ENCODE data around the gene LSS. TPM values are rescaled to one million over a fixed set of nuclear protein-coding genes. Genes with fewer than 3 reads are reported as not detected.
"Not testable (repeated sequence)": the region's sequence is repeated elsewhere in the genome, so short reads cannot be mapped to it uniquely, and the experiment has no call there.

Gene LSS
- total RNA-seq, 1 experiment from 2014 or later, result 27.3 TPM

GRCh38 chr21:46180079-46180722 is 48.4 kb downstream of the LSS start:
- Histone ChIP-seq H3K27ac (no peak overlapping the region), H3K4me1 (replicated peaks) (peaks cover 4% of the 10 kb centered on the region; the same call in 1 of the 2 replicates), H3K4me3 (no peak overlapping the region), H3K36me3 (no peaks in the 10 kb centered on the region), H3K9me3 (replicated peaks) (no peaks in the 10 kb centered on the region), H3K27me3 (replicated peaks) (no peaks in the 10 kb centered on the region)
- no peak for DNase-seq (ENCODE audit: low read depth in 1 of 2, low spot score in 2 of 2)

GRCh38 chr21:46179708-46180078 is 48.9 kb downstream of the LSS start:
- H3K36me3 ChIP-seq, result no peaks in the 10 kb centered on the region
- no peak overlapping the region for H3K4me3 ChIP-seq
- no peak overlapping the region for H3K27ac ChIP-seq
- H3K4me1 ChIP-seq (replicated peaks), result peaks cover 4% of the 10 kb centered on the region; the same call in 1 of the 2 replicates
- H3K27me3 ChIP-seq (replicated peaks), result no peaks in the 10 kb centered on the region
- DNase-seq (ENCODE audit: low read depth in 1 of 2, low spot score in 2 of 2), result no peak
- 0 out of 2 replicates have a peak, but pooled peaks cover under 1% of the 10 kb centered on the region for H3K9me3 ChIP-seq (replicated peaks)

DNA sequence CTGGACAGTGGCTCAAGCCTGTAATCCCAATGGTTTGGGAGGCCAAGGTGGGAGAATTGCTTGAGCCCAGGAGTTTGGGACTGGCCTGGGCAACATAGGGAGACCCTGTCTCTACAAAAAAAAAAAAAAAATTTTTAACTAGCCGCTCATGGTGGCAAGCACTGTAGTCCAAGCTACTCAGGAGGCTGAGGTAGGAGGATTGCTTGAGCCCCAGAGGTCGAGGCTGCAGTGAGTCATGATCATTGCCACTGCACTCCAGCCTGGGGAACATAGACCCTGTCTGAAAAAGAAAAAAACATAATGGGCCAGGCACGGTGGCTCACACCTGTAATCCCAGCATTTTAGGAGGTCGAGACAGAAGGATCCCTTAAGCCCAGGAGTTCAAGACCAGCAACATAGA is 49.6 kb downstream of the LSS start:
- H3K4me3 ChIP-seq, result no peak overlapping the region
- H3K9me3 ChIP-seq (replicated peaks), result 0 out of 2 replicates have a peak, but pooled peaks cover 4% of the 10 kb centered on the region
- DNase-seq (ENCODE audit: low read depth in 1 of 2, low spot score in 2 of 2), result no peak
- peaks cover 1% of the 10 kb centered on the region; the same call in 1 of the 2 replicates for H3K4me1 ChIP-seq (replicated peaks)
- H3K36me3 ChIP-seq, result no peaks in the 10 kb centered on the region
- H3K27me3 ChIP-seq (replicated peaks), result no peaks in the 10 kb centered on the region
- no peak overlapping the region for H3K27ac ChIP-seq

DNA sequence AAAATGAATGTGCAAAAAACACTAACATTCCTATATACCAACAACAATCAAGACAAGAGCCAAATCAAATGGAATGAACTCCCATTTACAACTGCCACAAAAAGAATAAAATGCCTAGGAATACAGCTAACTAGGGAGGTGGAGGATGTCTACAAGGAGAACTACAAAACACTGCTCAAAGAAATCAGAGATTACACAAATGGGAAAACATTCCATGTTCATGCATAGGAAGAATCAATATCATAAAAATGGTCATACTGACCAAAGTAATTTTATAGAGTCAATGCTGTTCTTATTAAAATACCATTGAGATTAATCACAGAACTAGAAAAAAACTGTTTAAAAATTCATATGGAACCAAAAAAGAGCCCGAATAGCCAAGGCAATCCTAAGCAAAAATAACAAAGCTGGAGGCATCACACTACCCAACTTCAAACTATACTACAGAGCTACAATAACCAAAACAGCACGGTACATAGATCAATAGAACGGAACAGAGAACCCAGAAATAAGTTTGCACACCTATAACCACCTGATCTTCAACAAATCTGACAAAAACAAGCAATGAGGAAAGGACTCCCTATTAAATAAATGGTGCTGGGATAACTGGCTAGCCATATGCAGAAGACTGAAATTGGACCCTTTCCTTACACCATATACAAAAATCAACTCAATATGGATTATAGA is 52.0 kb downstream of the LSS start:
- H3K4me1 ChIP-seq (replicated peaks); H3K27me3 ChIP-seq (replicated peaks); H3K36me3 ChIP-seq; H3K4me3 ChIP-seq; DNase-seq (ENCODE audit: low read depth in 1 of 2, low spot score in 2 of 2); H3K27ac ChIP-seq: not testable (repeated sequence)
- peaks cover 11% of the 10 kb centered on the region; the same call in 1 of the 2 replicates for H3K9me3 ChIP-seq (replicated peaks)

DNA sequence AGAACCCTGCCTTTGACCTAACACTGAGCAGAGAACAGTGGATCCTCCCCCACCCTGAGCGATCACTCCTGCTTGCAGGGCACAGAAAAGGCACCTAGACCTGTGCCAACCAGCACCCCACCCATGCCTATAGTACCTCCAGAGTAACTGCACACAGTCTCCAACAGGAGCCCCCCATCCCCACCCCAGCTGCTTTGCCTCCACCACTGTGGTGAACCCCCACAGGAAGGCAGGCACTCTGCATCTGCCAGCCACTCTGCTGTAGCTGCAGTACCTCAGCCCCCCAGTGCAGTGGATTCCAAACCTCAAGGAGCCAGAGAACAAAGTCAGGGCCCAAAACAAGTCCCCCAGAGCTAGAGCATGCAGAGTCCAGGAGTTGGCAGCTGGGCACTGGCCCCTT is 55.0 kb downstream of the LSS start:
- peaks cover 11% of the 10 kb centered on the region; the same call in 1 of the 2 replicates for H3K9me3 ChIP-seq (replicated peaks)
- no peak for DNase-seq (ENCODE audit: low read depth in 1 of 2, low spot score in 2 of 2)
- H3K36me3 ChIP-seq, result no peaks in the 10 kb centered on the region
- no peak overlapping the region for H3K27ac ChIP-seq
- H3K4me3 ChIP-seq, result no peak overlapping the region
- no peaks in the 10 kb centered on the region for H3K27me3 ChIP-seq (replicated peaks)
- H3K4me1 ChIP-seq (replicated peaks), result no peaks in the 10 kb centered on the region

DNA sequence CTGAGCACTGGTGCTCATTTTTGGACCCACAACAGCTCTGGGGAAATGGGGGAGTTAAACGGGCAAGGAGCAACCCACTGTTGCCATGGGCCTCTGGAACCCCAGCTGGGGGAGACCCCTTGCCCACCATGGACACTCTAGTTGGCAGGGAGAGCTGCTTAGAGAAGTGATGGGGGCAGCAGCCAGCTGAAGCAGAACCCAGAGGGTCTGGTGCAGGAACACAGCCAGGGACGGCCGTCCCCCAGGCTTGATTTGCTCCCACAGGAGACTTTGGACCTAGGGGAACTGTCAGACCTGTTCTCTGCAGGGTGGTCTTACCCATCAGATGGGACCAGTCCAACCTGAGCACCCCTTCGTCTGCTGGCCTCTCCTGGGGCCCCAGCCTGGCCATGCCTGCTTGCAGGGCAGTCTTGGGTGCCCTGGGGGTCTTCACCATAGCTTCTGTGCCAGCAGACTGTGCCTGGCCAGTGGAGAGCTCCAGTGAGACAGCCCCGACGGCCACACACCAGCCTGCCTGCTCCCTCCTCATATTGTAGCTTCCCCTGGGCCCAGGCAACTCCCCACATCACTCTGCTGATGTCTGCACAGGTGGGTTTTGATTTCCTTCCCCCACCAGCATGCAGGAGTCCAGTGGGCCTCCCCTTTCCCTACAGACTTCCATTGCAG is 55.6 kb downstream of the LSS start:
- no peaks in the 10 kb centered on the region for H3K36me3 ChIP-seq
- H3K27ac ChIP-seq, result no peak overlapping the region
- H3K27me3 ChIP-seq (replicated peaks), result no peaks in the 10 kb centered on the region
- H3K4me1 ChIP-seq (replicated peaks), result no peaks in the 10 kb centered on the region
- H3K9me3 ChIP-seq (replicated peaks), result peaks cover 11% of the 10 kb centered on the region; the same call in 1 of the 2 replicates
- no peak for DNase-seq (ENCODE audit: low read depth in 1 of 2, low spot score in 2 of 2)
- H3K4me3 ChIP-seq, result no peak overlapping the region

DNA sequence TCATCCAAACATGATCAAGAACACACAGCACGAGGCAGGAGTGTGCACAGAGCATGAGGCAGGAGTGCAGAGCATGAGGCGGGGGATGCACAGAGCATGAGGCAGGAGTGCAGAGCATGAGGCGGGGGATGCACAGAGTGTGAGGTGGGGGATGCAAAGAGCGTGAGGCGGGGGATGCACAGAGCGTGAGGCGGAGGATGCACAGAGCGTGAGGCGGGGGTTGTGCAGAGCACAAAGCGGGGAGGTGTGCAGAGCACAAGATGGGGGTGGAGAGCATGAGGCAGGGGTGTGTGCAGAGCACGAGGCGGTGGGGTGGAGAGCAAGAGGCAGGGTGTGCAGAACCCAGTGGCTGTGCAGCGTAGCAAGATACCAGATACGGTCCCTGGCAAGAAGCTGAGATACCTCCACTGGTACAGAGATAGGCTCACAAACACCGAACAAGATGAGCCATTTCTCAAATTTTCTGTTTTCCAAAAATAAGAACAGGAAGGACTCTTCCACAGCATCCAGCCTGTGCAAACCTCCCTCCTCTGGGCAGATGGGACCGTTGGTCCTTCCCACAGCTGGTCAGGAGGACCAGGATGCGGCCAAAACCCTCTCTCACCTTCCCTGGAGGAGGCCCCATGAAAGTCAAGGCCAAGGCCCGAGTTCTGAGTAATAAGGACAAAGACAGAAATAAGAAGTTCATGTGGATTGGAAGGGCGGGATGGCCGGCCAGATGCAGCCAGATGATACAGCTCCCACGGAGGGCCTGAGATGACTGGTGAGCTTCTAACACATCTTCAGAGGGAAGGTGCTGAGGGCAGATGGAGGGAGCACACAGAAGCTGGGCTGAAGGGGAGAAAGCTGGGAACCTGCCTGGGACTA is 56.3 kb downstream of the LSS start:
- Histone ChIP-seq H3K4me3 (no peak overlapping the region), H3K36me3 (no peaks in the 10 kb centered on the region), H3K4me1 (replicated peaks) (no peaks in the 10 kb centered on the region), H3K9me3 (replicated peaks) (peaks cover 11% of the 10 kb centered on the region; the same call in 1 of the 2 replicates), H3K27ac (no peak overlapping the region), H3K27me3 (replicated peaks) (peaks cover 5% of the 10 kb centered on the region)
- no peak for DNase-seq (ENCODE audit: low read depth in 1 of 2, low spot score in 2 of 2)

DNA sequence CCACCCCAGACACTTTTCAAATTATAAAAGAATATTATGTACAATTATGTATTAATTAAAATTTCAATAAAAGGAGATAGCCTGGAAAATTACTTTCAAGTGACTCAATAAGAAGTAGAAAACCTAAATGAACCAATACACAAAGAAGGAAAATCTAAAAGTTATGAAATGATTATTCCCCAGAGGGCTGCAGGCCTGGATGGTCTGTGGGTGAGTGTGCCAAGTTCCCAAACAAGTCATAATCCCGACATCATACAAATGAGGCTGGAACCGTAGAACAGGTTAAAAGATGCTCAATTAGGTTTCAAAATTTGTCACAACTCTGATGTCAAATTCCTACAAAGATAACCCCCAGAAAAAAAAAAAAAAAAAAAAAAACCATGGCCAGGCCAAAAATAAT is 57.0 kb downstream of the LSS start:
- no peaks in the 10 kb centered on the region for H3K4me1 ChIP-seq (replicated peaks)
- no peaks in the 10 kb centered on the region for H3K36me3 ChIP-seq
- H3K27me3 ChIP-seq (replicated peaks), result peaks cover 5% of the 10 kb centered on the region
- no peak overlapping the region for H3K27ac ChIP-seq
- no peak for DNase-seq (ENCODE audit: low read depth in 1 of 2, low spot score in 2 of 2)
- peaks cover 11% of the 10 kb centered on the region; the same call in 1 of the 2 replicates for H3K9me3 ChIP-seq (replicated peaks)
- H3K4me3 ChIP-seq, result no peak overlapping the region

DNA sequence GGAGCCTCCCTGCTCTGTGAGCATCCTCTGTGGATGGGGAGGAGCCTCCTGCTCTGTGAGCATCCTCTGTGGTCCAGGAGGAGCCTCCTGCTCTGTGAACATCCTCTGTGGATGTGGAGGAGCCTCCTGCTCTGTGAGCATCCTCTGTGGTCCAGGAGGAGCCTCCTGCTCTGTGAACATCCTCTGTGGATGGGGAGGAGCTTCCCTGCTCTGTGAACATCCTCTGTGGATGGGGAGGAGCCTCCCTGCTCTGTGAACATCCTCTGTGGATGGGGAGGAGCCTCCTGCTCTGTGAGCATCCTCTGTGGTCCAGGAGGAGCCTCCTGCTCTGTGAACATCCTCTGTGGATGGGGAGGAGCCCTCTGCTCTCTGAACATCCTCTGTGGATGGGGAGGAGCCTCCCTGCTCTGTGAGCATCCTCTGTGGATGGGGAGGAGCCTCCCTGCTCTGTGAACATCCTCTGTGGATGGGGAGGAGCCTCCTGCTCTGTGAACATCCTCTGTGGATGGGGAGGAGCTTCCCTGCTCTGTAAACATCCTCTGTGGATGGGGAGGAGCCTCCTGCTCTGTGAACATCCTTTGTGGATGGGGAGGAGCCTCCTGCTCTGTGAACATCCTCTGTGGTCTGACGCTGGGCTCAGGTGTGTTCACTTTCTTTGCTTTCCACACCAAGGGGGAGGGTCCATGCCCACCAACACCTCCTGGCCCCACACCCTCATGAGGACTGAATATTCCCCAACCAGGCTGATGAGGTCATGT is 58.0 kb downstream of the LSS start:
- H3K36me3 ChIP-seq; DNase-seq (ENCODE audit: low read depth in 1 of 2, low spot score in 2 of 2); H3K4me3 ChIP-seq; H3K27ac ChIP-seq; H3K27me3 ChIP-seq (replicated peaks); H3K4me1 ChIP-seq (replicated peaks): not testable (repeated sequence)
- H3K9me3 ChIP-seq (replicated peaks), result peaks cover 11% of the 10 kb centered on the region; the same call in 1 of the 2 replicates

GRCh38 chr21:46168659-46169386 is 59.8 kb downstream of the LSS start:
- peaks cover 5% of the 10 kb centered on the region; the same call in 1 of the 2 replicates for H3K9me3 ChIP-seq (replicated peaks)
- H3K4me3 ChIP-seq, result no peak overlapping the region
- no peak for DNase-seq (ENCODE audit: low read depth in 1 of 2, low spot score in 2 of 2)
- H3K27ac ChIP-seq, result no peak overlapping the region
- H3K4me1 ChIP-seq (replicated peaks), result no peaks in the 10 kb centered on the region
- peaks cover 5% of the 10 kb centered on the region for H3K27me3 ChIP-seq (replicated peaks)
- no peaks in the 10 kb centered on the region for H3K36me3 ChIP-seq

- Histone ChIP-seq H3K36me3 (no peaks in the 10 kb centered on the region), H3K27ac (no peak overlapping the region), H3K27me3 (replicated peaks) (peaks cover 10% of the 10 kb centered on the region), H3K4me1 (replicated peaks) (no peaks in the 10 kb centered on the region), H3K9me3 (replicated peaks) (no peaks in the 10 kb centered on the region), H3K4me3 (no peak overlapping the region)
- peak in 1 of 2 experiments; percentile 44 for DNase-seq (ENCODE audit: low read depth in 1 of 2, low spot score in 2 of 2)
Measured at GRCh38 chr21:46168238-46168637, 60.3 kb downstream of the LSS start.

DNA sequence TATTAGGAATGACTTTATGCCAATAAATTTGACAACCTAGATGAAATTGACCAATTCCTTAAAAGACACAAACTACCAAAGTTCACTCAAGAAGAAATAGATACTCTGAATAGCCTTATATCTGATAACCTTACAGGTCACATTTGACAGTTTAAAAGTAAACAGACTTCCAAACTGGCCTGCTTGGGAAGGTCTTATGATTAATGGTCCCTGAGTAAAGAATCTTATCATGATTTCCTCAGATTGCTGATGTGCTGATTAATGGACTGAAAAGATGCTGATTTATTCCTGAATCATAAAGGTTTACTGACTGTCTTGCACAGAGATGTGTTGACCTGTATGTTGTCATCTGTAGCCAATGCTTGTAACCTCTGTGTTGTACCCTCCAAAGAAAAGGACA is 63.5 kb downstream of the LSS start:
- no peaks in the 10 kb centered on the region for H3K36me3 ChIP-seq
- DNase-seq (ENCODE audit: low read depth in 1 of 2, low spot score in 2 of 2), result no peak
- H3K4me1 ChIP-seq (replicated peaks), result no peaks in the 10 kb centered on the region
- H3K27me3 ChIP-seq (replicated peaks), result peaks cover 30% of the 10 kb centered on the region
- no peak overlapping the region for H3K27ac ChIP-seq
- no peaks in the 10 kb centered on the region for H3K9me3 ChIP-seq (replicated peaks)
- H3K4me3 ChIP-seq, result no peak overlapping the region
